ENCODE results near the gene LRRC51. TPM values are rescaled to one million over a fixed set of nuclear protein-coding genes. Genes with fewer than 3 reads are reported as not detected.

The LRRC51 gene
- polyA plus RNA-seq, 1 donor from 2014 or later = 20.8 TPM

DNA sequence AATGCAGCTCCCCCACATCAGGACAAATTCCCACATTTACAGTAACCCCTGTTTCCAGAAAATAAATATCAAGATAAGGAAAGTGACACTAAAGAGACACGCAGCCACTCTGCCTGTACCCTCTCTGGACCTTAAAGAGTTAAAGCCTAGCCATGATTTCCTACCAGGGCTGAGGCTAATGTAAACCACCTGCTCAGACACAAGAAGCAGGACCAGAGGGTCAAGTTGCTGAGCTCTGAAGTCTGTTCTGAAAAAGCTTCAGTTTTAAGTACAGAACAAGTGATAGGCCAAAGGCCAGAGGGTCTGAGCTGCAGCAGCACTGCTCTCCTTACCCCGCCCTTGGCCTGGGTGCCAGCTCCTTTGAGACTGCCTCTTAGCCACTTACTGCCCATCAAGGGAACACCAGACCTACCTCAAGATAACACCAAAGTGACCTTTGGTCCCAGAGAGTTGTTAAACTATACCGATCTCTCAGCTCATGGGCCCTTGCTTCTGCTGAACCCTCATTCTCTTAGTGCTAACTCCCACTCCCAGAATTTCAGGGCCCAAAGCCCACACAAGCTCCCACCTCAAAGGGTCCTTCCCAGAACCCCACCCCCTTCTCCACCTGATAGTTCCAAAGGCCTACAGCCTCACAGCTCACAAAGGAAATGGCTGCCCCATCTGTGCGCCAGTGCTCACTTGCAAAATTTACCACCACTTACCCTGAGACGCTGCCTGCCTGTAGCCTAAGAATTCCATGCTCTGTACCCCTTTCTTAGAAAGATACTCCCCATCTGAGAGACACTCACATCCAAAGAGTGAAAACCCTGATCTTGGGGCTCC, 41.4 kb upstream of the LRRC51 start:
- Histone ChIP-seq H3F3A (ENCODE audit: insufficient read depth, low read length, poor library complexity, severe bottlenecking) (peaks cover 9% of the 10 kb centered on the region), H3K9ac (ENCODE audit: low read length) (peak overlapping the region; percentile 94), H3K9me3 (ENCODE audit: low read length) (no peaks in the 10 kb centered on the region), H3K79me2 (replicated peaks; ENCODE audit: insufficient read depth, low read length) (peaks cover 53% of the 10 kb centered on the region), H3K27ac (ENCODE audit: low read length) (peak overlapping the region; percentile 99), H3K4me3 (ENCODE audit: low read length) (peak overlapping the region; percentile 67), H2AFZ (ENCODE audit: low read depth, low read length) (no peak overlapping the region), H3K4me2 (ENCODE audit: low read length) (peak overlapping the region; percentile 86), H4K20me1 (ENCODE audit: insufficient read depth) (no peaks in the 10 kb centered on the region), H3K9me2 (ENCODE audit: insufficient read depth, low read length) (no peaks in the 10 kb centered on the region), H3K36me3 (ENCODE audit: insufficient read depth, low read length) (no peaks in the 10 kb centered on the region), H3K27me3 (ENCODE audit: insufficient read depth, low read depth, low read length) (no peaks in the 10 kb centered on the region)
- no peak for TF ChIP-seq MXI1 (conservative IDR thresholded peaks at IDR 0.05; ENCODE audit: poor library complexity, severe bottlenecking)
- TF ChIP-seq TAF1 (IDR thresholded peaks at IDR 0.05; ENCODE audit: low read depth) = no peak
- no peak for TF ChIP-seq EZH2 (IDR thresholded peaks at IDR 0.05; ENCODE audit: borderline replicate concordance, insufficient read depth, low read length, poor library complexity, severe bottlenecking)
- no peak for TF ChIP-seq RAD21 (conservative IDR thresholded peaks at IDR 0.05)
- TF ChIP-seq SMC3 (conservative IDR thresholded peaks at IDR 0.05; ENCODE audit: poor library complexity) = no peak
- TF ChIP-seq, protein P1, sequence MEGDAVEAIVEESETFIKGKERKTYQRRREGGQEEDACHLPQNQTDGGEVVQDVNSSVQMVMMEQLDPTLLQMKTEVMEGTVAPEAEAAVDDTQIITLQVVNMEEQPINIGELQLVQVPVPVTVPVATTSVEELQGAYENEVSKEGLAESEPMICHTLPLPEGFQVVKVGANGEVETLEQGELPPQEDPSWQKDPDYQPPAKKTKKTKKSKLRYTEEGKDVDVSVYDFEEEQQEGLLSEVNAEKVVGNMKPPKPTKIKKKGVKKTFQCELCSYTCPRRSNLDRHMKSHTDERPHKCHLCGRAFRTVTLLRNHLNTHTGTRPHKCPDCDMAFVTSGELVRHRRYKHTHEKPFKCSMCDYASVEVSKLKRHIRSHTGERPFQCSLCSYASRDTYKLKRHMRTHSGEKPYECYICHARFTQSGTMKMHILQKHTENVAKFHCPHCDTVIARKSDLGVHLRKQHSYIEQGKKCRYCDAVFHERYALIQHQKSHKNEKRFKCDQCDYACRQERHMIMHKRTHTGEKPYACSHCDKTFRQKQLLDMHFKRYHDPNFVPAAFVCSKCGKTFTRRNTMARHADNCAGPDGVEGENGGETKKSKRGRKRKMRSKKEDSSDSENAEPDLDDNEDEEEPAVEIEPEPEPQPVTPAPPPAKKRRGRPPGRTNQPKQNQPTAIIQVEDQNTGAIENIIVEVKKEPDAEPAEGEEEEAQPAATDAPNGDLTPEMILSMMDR (IDR thresholded peaks at IDR 0.05; ENCODE audit: poor library complexity, severe bottlenecking) = no peak
- TF ChIP-seq, protein P2, sequence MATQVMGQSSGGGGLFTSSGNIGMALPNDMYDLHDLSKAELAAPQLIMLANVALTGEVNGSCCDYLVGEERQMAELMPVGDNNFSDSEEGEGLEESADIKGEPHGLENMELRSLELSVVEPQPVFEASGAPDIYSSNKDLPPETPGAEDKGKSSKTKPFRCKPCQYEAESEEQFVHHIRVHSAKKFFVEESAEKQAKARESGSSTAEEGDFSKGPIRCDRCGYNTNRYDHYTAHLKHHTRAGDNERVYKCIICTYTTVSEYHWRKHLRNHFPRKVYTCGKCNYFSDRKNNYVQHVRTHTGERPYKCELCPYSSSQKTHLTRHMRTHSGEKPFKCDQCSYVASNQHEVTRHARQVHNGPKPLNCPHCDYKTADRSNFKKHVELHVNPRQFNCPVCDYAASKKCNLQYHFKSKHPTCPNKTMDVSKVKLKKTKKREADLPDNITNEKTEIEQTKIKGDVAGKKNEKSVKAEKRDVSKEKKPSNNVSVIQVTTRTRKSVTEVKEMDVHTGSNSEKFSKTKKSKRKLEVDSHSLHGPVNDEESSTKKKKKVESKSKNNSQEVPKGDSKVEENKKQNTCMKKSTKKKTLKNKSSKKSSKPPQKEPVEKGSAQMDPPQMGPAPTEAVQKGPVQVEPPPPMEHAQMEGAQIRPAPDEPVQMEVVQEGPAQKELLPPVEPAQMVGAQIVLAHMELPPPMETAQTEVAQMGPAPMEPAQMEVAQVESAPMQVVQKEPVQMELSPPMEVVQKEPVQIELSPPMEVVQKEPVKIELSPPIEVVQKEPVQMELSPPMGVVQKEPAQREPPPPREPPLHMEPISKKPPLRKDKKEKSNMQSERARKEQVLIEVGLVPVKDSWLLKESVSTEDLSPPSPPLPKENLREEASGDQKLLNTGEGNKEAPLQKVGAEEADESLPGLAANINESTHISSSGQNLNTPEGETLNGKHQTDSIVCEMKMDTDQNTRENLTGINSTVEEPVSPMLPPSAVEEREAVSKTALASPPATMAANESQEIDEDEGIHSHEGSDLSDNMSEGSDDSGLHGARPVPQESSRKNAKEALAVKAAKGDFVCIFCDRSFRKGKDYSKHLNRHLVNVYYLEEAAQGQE (IDR thresholded peaks at IDR 0.05; ENCODE audit: borderline replicate concordance) = no peak
- no peak for TF ChIP-seq EP300 (conservative IDR thresholded peaks at IDR 0.05; ENCODE audit: poor library complexity, severe bottlenecking)
- TF ChIP-seq POLR2AphosphoS5 (IDR thresholded peaks at IDR 0.05) = no peak

DNA sequence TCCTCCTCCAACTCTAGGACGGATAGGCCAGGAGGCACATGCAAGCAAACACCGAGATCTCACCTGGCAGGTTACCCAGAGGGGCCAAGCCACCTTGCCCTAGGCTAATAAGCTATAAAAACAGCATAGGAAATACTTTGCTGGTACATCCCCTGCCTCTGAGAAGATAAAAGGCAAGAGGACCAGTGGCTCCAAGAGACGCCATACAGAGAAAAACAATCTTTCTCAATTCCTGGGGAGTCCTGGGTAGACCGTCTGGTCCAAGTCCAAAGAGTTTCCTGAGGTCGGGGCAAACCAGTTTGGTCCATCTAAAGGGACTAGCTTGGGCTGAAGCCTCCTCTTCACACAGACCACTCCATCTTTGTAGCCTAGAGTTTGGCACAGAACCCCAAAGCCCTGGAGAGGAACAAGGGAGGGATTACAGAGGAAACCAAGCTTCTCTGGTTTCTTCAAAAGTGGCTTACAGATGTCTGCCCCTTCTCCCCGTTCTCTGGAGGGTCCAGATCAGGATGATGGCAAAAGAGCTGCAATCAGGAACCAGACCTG, 40.7 kb upstream of the LRRC51 start:
- H2AFZ ChIP-seq (ENCODE audit: low read depth, low read length) = peak overlapping the region; percentile 71
- H3K27ac ChIP-seq (ENCODE audit: low read length) = peak overlapping the region; percentile 99
- H3K79me2 ChIP-seq (replicated peaks; ENCODE audit: insufficient read depth, low read length) = peaks cover 50% of the 10 kb centered on the region

More for the DNA sequence above, 40.7 kb upstream of the LRRC51 start:
- Histone ChIP-seq H3K9ac (ENCODE audit: low read length) (peak overlapping the region; percentile 94), H3K36me3 (ENCODE audit: insufficient read depth, low read length) (no peaks in the 10 kb centered on the region), H3K4me2 (ENCODE audit: low read length) (peak overlapping the region; percentile 86), H3K9me2 (ENCODE audit: insufficient read depth, low read length) (no peaks in the 10 kb centered on the region), H3K9me3 (ENCODE audit: low read length) (no peaks in the 10 kb centered on the region), H4K20me1 (ENCODE audit: insufficient read depth) (no peaks in the 10 kb centered on the region), H3F3A (ENCODE audit: insufficient read depth, low read length, poor library complexity, severe bottlenecking) (peaks cover 9% of the 10 kb centered on the region), H3K4me3 (ENCODE audit: low read length) (peak overlapping the region; percentile 67), H3K27me3 (ENCODE audit: insufficient read depth, low read depth, low read length) (no peaks in the 10 kb centered on the region)
- TF ChIP-seq, protein P1 (IDR thresholded peaks at IDR 0.05; ENCODE audit: poor library complexity, severe bottlenecking) = no peak
- TF ChIP-seq EZH2 (IDR thresholded peaks at IDR 0.05; ENCODE audit: borderline replicate concordance, insufficient read depth, low read length, poor library complexity, severe bottlenecking) = no peak
- no peak for TF ChIP-seq MXI1 (conservative IDR thresholded peaks at IDR 0.05; ENCODE audit: poor library complexity, severe bottlenecking)
- TF ChIP-seq EP300 (conservative IDR thresholded peaks at IDR 0.05; ENCODE audit: poor library complexity, severe bottlenecking) = no peak
